Measurements from ENCODE around the gene STXBP1. TPM values are rescaled to one million over a fixed set of nuclear protein-coding genes. Genes with fewer than 3 reads are reported as not detected.

The STXBP1 gene
- total and polyA plus RNA-seq, 2 of the 8 experiments (the other 6 are each of a cell fraction or from before 2014, with no cell fraction given) = 11.5 to 60.9 TPM

- no peak for TF ChIP-seq MAX (IDR thresholded peaks at IDR 0.05)
- TF ChIP-seq EP300 (IDR thresholded peaks at IDR 0.05; ENCODE audit: borderline replicate concordance in 1 of 2, low read depth in 2 of 2, low read length in 2 of 2) = no peak
- TF ChIP-seq RXRA (IDR thresholded peaks at IDR 0.05; ENCODE audit: insufficient read depth, low read depth, low read length) = no peak
- TF ChIP-seq RAD21 (IDR thresholded peaks at IDR 0.05 in 1 of 2, conservative IDR thresholded peaks at IDR 0.05 in 1 of 2; ENCODE audit: low read depth in 2 of 2, low read length in 2 of 2) = no peak
- no peak for TF ChIP-seq KDM1A (IDR thresholded peaks at IDR 0.05; ENCODE audit: borderline replicate concordance, low read length)
These were observed 48.5 kb upstream of the STXBP1 start (continued) for GRCh38 chr9:127563579-127563978.
